Right lobe of liver (tissue), 6 donors: ENCODE results near the gene GSG1L. TPM values are rescaled to one million over a fixed set of nuclear protein-coding genes. Genes with fewer than 3 reads are reported as not detected.

Experiments used
- ATAC-seq, 4 donors: fragments of 200-7000 bp; cut with Tn5 transposase; one replicate each; pipeline ENCODE4 v1.9.1; 2020; ENCODE audit warnings: mild to moderate bottlenecking in 4 of 4, moderate library complexity in 4 of 4
- DNase-seq, 3 donors: peaks; one replicate each; pipeline ENCODE4 v3.0.0-alpha.2; 2020
- H3K27ac ChIP-seq, 3 donors: fragments of 200-600 bp; one replicate each; pipeline ENCODE4 v1.8.0; 2022
- H3K27me3 ChIP-seq, 2 donors: fragments of 200-600 bp; one replicate each; pipeline ENCODE4 v1.8.0; 2022
- H3K36me3 ChIP-seq, 4 donors: fragments of 200-600 bp; sonication (generic) in 1 of 4; one replicate each; pipeline versions ENCODE4 v1.5.1 to v1.8.0; 2017 to 2022; ENCODE audit warnings: control low read depth in 1 of 4
- H3K4me1 ChIP-seq, 4 donors: fragments of 200-600 bp; sonication (generic) in 1 of 4; one replicate each; pipeline versions ENCODE4 v1.5.1 to v1.8.0; 2017 to 2022; ENCODE audit warnings: control low read depth in 1 of 4
- H3K4me3 ChIP-seq, 3 donors: fragments of 200-600 bp; one replicate each; pipeline ENCODE4 v1.8.0; 2022
- H3K9me3 ChIP-seq, 4 donors: fragments of 200-600 bp; sonication (generic) in 1 of 4; one replicate each; pipeline versions ENCODE4 v1.5.1 to v1.8.0; 2017 to 2022; ENCODE audit warnings: control low read depth in 1 of 4
- POLR2A ChIP-seq: fragments of 450-650 bp; IDR thresholded peaks from one replicate; pipeline ENCODE4 v1.6.1; 2017; ENCODE audit warnings: antibody characterized with exemption, mild to moderate bottlenecking
- WGBS: methylation state at CpG from one replicate; pipeline ENCODE4 v1.1.6; 2018; ENCODE audit warnings: low coverage, low lambda C conversion rate; ENCODE audit not compliant: insufficient coverage; ENCODE audit errors: missing lambda C conversion rate; 5-methylcytosine and 5-hydroxymethylcytosine counted together
- intact Hi-C, 2 donors: fragments of 100-400 bp; cut with DNase I; formaldehyde crosslinking; loops; one replicate each; pipeline versions ENCODE4 v1.11.2 to v1.14.1; 2022
- total RNA-seq, 6 experiments: library from RNA; depleted of rRNA in 2 of 6; stranded (reverse); fragments of >200 nt in 2 of 6; fragmentation: NEBNext Ultra II Directional in 3 of 6; extraction: Animal tissue kit (Norgen Biotek cat#: 25700) in 3 of 6; gene quantifications; one replicate each; pipeline versions ENCODE4 v1.1.0 to v1.2.4, GENCODE V29; 2016 to 2023
- TF ChIP-seq, protein P1 (sequence below), 4 donors: fragments of 200-600 bp in 3 of 4; fragments of 450-650 bp in 1 of 4; IDR thresholded peaks; one replicate each; pipeline versions ENCODE4 v1.5.1 to v1.8.0; 2016 to 2022; ENCODE audit warnings: antibody characterized with exemption in 4 of 4, mild to moderate bottlenecking in 2 of 4
- donor health status: DM: no; HTN: yes; CAD: no.
- donor health status: DM: no; HTN: no; CAD: no.
- donor health status: DM: no; HTN: no; CAD: no.
- donor health status: DM: no; HTN: yes; CAD: no.
- donor health status: DM: no; HTN: yes; CAD: no.

GSG1L gene
- total RNA-seq, 6 experiments from 2014 or later: 0.33 TPM; not detected in 5

DNA sequence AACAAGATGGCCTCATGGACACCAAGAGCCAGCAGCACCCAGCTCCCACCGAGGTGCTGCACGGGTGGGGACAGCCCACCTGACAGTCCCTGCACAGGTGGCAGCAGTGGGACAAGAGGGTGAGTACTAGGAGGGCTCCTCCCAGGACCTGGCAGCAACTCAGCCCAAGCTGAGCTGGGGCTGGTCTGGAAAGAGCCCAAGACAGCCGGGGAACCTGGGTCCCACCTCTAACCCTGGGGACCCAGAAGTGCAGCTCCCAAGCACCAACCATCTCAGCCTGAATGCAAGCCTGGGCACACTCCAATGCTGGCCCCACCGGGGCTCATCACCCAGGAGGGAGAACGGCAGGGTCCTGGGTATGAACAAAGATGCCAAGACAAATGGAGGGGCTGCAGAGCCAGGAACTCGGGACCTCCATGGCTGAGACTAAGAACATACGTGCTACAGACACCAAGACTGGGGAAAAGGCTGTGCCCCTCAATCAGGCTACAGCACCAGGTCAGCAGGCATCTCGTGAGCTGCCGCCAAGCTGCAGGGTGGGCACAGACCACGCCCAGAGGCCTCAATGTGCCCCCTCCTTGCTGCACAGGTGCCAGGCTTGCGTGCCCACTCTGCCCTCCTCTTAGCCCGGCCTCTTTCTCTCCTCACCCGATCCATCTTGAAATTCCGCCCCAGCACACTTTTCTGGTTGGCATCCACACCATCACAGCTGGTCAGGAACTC lies 37.5 kb upstream of the GSG1L start:
- TF ChIP-seq POLR2A: no peak
- TF ChIP-seq, protein P1, sequence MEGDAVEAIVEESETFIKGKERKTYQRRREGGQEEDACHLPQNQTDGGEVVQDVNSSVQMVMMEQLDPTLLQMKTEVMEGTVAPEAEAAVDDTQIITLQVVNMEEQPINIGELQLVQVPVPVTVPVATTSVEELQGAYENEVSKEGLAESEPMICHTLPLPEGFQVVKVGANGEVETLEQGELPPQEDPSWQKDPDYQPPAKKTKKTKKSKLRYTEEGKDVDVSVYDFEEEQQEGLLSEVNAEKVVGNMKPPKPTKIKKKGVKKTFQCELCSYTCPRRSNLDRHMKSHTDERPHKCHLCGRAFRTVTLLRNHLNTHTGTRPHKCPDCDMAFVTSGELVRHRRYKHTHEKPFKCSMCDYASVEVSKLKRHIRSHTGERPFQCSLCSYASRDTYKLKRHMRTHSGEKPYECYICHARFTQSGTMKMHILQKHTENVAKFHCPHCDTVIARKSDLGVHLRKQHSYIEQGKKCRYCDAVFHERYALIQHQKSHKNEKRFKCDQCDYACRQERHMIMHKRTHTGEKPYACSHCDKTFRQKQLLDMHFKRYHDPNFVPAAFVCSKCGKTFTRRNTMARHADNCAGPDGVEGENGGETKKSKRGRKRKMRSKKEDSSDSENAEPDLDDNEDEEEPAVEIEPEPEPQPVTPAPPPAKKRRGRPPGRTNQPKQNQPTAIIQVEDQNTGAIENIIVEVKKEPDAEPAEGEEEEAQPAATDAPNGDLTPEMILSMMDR (IDR thresholded peaks at IDR 0.05): no peak
- no peak overlapping the region for H3K4me3 ChIP-seq
- H3K27ac ChIP-seq: no peak overlapping the region
- peaks cover 0 to 60% (median 25%) of the 10 kb centered on the region in 4 donors for H3K36me3 ChIP-seq
- H3K27me3 ChIP-seq: no peaks in the 10 kb centered on the region
- DNase-seq (no peak), ATAC-seq (no peak)
- WGBS: 90% methylated on average over 3 of the region's 14 CpGs
- no peaks in the 10 kb centered on the region for H3K9me3 ChIP-seq
- peaks cover 0 to 12% (median 6%) of the 10 kb centered on the region in 4 donors for H3K4me1 ChIP-seq
- intact Hi-C loops: loop anchor here in 1 of 2 donors (10.0 kb wide), 1 partner anchor 104 kb away; no protein-coding TSS in a partner anchor

DNA sequence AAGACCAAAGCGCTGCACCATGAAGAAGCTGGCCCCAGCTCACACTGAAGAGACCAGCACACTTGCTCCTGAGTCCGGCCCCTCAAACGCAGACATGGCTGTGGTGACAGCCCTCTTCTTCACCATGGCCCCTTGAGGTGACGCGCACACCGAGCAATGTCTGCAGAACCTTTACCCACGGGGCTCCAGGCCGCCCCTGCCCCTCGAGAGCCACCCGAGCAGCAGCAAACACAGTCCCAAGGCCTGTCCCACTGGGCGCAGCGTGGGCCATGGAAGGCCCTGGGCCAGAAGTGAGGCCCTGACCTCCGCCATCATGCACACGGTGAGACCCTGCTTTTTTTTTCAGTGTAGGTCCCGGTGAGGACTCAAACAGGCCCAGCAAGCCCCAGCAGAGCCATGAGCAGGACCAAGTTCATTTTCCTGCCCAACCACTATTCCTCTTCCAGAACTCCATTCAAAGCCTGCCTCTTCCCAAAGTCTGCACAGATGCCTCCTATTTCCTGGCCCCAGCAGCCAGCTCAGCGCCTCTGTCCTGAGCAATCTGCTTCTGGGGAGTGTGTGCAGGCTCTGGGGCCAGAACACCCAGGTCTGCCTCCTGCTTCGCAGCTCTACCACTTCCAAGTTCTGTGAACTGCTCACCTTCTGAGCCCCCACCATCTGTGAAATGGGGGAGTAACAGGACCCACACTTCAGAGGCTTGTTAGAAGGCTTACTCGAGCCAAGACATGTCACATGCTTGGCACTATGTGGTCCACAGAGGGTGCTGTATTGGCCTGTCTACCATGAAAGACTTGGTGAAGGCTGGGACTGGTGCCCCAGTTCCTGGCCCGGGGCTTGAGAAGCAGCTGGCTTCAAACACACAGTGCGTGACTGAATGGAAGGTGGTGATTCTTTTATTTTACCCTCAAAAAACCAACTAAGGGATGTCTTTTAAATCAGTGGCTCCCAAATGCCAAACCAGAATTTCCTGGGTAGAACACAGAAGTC lies 35.7 kb upstream of the GSG1L start:
- DNase-seq: no peak
- H3K27me3 ChIP-seq: no peaks in the 10 kb centered on the region
- intact Hi-C loops: no loop called here
- TF ChIP-seq, protein P1 (IDR thresholded peaks at IDR 0.05): no peak
- TF ChIP-seq POLR2A: no peak
- no peak overlapping the region for H3K4me3 ChIP-seq
- peaks cover 0 to 51% (median 21%) of the 10 kb centered on the region in 4 donors for H3K36me3 ChIP-seq
- no peaks in the 10 kb centered on the region for H3K4me1 ChIP-seq
- no peaks in the 10 kb centered on the region for H3K9me3 ChIP-seq
- 95% methylated on average over 7 of the region's 20 CpGs for WGBS
- no peak overlapping the region for H3K27ac ChIP-seq
- no peak for ATAC-seq

DNA sequence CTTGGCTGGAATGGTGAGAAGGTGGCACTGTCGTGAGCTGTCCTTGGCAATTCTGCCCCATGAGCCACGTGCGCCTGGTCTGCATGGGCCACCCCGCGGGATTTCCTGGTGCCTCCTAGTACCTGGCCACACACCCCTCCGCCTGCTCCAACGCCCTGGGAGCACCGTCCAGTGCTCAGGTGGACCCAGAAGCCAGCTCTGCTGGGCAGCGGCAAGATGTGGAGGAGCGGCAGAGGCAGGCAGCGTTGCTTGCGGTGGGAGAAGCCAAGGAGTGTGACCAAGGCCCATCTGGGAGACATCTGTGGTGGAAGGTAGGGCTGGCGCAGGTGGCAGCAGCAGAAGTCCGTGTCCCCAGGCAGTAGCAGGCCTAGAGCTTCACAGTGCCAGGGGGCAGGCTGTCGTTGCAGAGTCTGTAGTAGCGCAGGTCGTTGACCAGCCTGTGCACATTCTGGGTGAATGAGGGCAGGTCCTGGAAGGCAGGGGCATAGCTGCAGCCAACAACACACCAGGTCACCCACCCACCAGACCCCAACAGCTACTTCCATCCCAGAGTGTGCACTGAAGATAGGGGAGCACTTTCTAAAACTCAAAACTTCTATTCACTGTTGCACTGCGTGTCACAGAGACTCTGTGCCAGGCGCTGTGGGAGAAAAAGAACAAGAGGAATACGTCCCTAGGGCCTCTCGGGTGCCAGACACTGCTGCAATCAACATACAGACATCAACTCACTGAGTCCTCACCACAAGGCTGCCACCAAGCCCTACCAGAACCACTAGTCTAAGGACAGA lies 34.9 kb upstream of the GSG1L start:
- H3K27ac ChIP-seq: no peak overlapping the region
- ATAC-seq (peak in 1 of 4 donors; percentile 6), DNase-seq (no peak)
- H3K36me3 ChIP-seq: peaks cover 0 to 42% (median 16%) of the 10 kb centered on the region in 4 donors
- H3K4me3 ChIP-seq: no peak overlapping the region
- no peaks in the 10 kb centered on the region for H3K27me3 ChIP-seq
- TF ChIP-seq POLR2A: no peak
- TF ChIP-seq, protein P1 (IDR thresholded peaks at IDR 0.05): no peak
- intact Hi-C loops: no loop called here
- 95% methylated on average over 4 of the region's 21 CpGs for WGBS
- no peaks in the 10 kb centered on the region for H3K4me1 ChIP-seq
- H3K9me3 ChIP-seq: no peaks in the 10 kb centered on the region
